Activated CD8-positive, alpha-beta memory T cell treated with anti-CD3 and anti-CD28 coated beads for 36 hours (primary cell): ENCODE results near the gene COPE. TPM values are rescaled to one million over a fixed set of nuclear protein-coding genes. Genes with fewer than 3 reads are reported as not detected.

ENCODE experiments used
- CTCF ChIA-PET: fragments of 350-600 bp; sonication (Branson Sonifier 250); formaldehyde crosslinking; loops from one replicate; lab custom pipeline; 2021; ENCODE audit warnings: antibody characterized with exemption; lab: Charles Lee
- POLR2A ChIA-PET: fragments of 350-600 bp; sonication (Branson Sonifier 250); formaldehyde crosslinking; loops from one replicate; lab custom pipeline; 2021; ENCODE audit warnings: antibody characterized with exemption; lab: Charles Lee
- total RNA-seq, 2 experiments: library from RNA; stranded (reverse); gene quantifications; one replicate each; pipeline ENCODE4 v1.2.3, GENCODE V29; 2021

Gene COPE
- total RNA-seq, 2 experiments from 2014 or later = 164 to 184 TPM

- POLR2A ChIA-PET = interaction anchor here (1.0 kb wide), 1 partner anchor 276 kb away, joined by 4 read pairs; no protein-coding TSS in a partner anchor
- CTCF ChIA-PET = interaction anchor here (0.6 to 2.0 kb wide), 6 partner anchors 14 to 344 kb away, joined by 3 to 9 read pairs (median 4); no protein-coding TSS in a partner anchor
Measured at GRCh38 chr19:18865106-18865972, 53.8 kb downstream of the COPE start.

- ChIA-PET POLR2A (no interaction called here), CTCF (interaction anchor here (0.6 to 0.8 kb wide), 4 partner anchors 53 to 414 kb away, joined by 3 to 5 read pairs (median 3); no protein-coding TSS in a partner anchor)
Measured at GRCh38 chr19:18863843-18864362, 55.3 kb downstream of the COPE start.

GRCh38 chr19:18862976-18863842 is 56.0 kb downstream of the COPE start:
- POLR2A ChIA-PET = no interaction called here
- CTCF ChIA-PET = interaction anchor here (0.8 to 1.4 kb wide), 2 partner anchors 16 to 413 kb away, joined by 3 read pairs; no protein-coding TSS in a partner anchor

GRCh38 chr19:18861917-18862316 is 57.3 kb downstream of the COPE start:
- ChIA-PET CTCF (interaction anchor here (1.4 kb wide), 1 partner anchor 15 kb away, joined by 3 read pairs; no protein-coding TSS in a partner anchor), POLR2A (interaction anchor here (0.6 kb wide), 1 partner anchor 9 kb away, joined by 5 read pairs; no protein-coding TSS in a partner anchor)

- CTCF ChIA-PET = no interaction called here
- POLR2A ChIA-PET = interaction anchor here (0.6 kb wide), 1 partner anchor 10 kb away, joined by 5 read pairs; no protein-coding TSS in a partner anchor
Measured at GRCh38 chr19:18861235-18861634, 58.0 kb downstream of the COPE start.

- ChIA-PET POLR2A (no interaction called here), CTCF (no interaction called here)
Measured at GRCh38 chr19:18860725-18861124, 58.5 kb downstream of the COPE start.

GRCh38 chr19:18860302-18860700 is 58.9 kb downstream of the COPE start:
- CTCF ChIA-PET = no interaction called here

GRCh38 chr19:18859676-18860301 is 59.4 kb downstream of the COPE start:
- ChIA-PET CTCF (interaction anchor here (0.7 to 1.8 kb wide), 2 partner anchors 12 to 204 kb away, joined by 3 to 6 read pairs; no protein-coding TSS in a partner anchor), POLR2A (no interaction called here)

More at GRCh38 chr19:18860302-18860700, 58.9 kb downstream of the COPE start:
- POLR2A ChIA-PET = no interaction called here

- ChIA-PET CTCF (interaction anchor here (0.7 to 1.8 kb wide), 2 partner anchors 12 to 204 kb away, joined by 3 to 6 read pairs; no protein-coding TSS in a partner anchor), POLR2A (no interaction called here)
Measured at GRCh38 chr19:18858906-18859646, 60.1 kb downstream of the COPE start.

- ChIA-PET CTCF (interaction anchor here (1.1 to 1.9 kb wide), 3 partner anchors 10 to 17 kb away, joined by 3 to 9 read pairs (median 4); no protein-coding TSS in a partner anchor), POLR2A (no interaction called here)
Measured at GRCh38 chr19:18857223-18857622, 62.0 kb downstream of the COPE start.

- CTCF ChIA-PET = interaction anchor here (1.0 to 1.9 kb wide), 4 partner anchors 10 to 17 kb away, joined by 3 to 9 read pairs (median 4); no protein-coding TSS in a partner anchor
- POLR2A ChIA-PET = no interaction called here
Measured at GRCh38 chr19:18856385-18857126, 62.6 kb downstream of the COPE start.

GRCh38 chr19:18855647-18856384 is 63.4 kb downstream of the COPE start:
- ChIA-PET CTCF (interaction anchor here (0.9 to 1.9 kb wide), 4 partner anchors 9 to 386 kb away, joined by 3 to 9 read pairs (median 4); no protein-coding TSS in a partner anchor), POLR2A (no interaction called here)

- ChIA-PET CTCF (interaction anchor here (0.9 kb wide), 1 partner anchor 385 kb away, joined by 3 read pairs; no protein-coding TSS in a partner anchor), POLR2A (no interaction called here)
Measured at GRCh38 chr19:18854982-18855381, 64.2 kb downstream of the COPE start.

- POLR2A ChIA-PET = no interaction called here
- CTCF ChIA-PET = no interaction called here
Measured at GRCh38 chr19:18853755-18854427, 65.3 kb downstream of the COPE start.

GRCh38 chr19:18852648-18853047 is 66.5 kb downstream of the COPE start:
- POLR2A ChIA-PET = no interaction called here
- CTCF ChIA-PET = no interaction called here
